ENCODE data around the gene CARTPT.

GRCh38 chr5:71703941-71704340 lies 15.1 kb upstream of the CARTPT start:
- TF ChIP-seq CTCF (conservative IDR thresholded peaks at IDR 0.05 in 1 of 2, IDR thresholded peaks at IDR 0.05 in 1 of 2; ENCODE audit: low read depth in 1 of 2, low read length in 2 of 2) (no peak), EZH2 (IDR thresholded peaks at IDR 0.05; ENCODE audit: low read length, missing control alignments) (no peak)
